ENCODE data around the gene PRKCB. TPM values are rescaled to one million over a fixed set of nuclear protein-coding genes. Genes with fewer than 3 reads are reported as not detected.

Gene PRKCB
- polyA plus RNA-seq, 1 donor from 2014 or later = 27.6 TPM

DNA sequence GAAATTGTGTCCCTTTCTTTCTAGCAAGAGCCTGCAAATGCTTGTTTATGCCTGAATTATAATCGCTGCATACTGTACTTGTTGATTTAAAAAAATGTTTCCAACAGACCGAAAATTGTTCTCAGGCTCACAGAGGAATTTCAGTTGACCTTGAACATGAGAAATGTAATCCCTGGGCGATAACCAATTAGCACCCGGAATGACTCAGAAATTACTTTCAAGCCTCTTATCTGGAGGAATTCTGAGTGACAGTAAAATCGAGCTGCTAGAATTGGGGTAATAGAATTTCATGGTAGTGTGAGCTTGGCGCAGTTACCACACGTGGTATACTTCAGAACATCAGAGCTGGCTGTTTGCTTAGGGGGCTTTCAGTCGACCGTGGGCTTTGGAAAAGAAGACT is 281.2 kb downstream of the PRKCB start:
- H3K27me3 ChIP-seq (ENCODE audit: insufficient read depth, low read depth, low read length) = no peaks in the 10 kb centered on the region
- H3K36me3 ChIP-seq (ENCODE audit: insufficient read depth, low read length) = no peaks in the 10 kb centered on the region
- H3K79me2 ChIP-seq (replicated peaks; ENCODE audit: insufficient read depth, low read length) = no peaks in the 10 kb centered on the region
- no peaks in the 10 kb centered on the region for H3K9me3 ChIP-seq (ENCODE audit: low read length)
- no peaks in the 10 kb centered on the region for H3F3A ChIP-seq (ENCODE audit: insufficient read depth, low read length, poor library complexity, severe bottlenecking)
- no peak overlapping the region for H3K4me3 ChIP-seq (ENCODE audit: low read length)
- H3K4me2 ChIP-seq (ENCODE audit: low read length) = no peak overlapping the region
- no peak overlapping the region for H3K27ac ChIP-seq (ENCODE audit: low read length)
- no peaks in the 10 kb centered on the region for H3K9me2 ChIP-seq (ENCODE audit: insufficient read depth, low read length)
- no peak overlapping the region for H2AFZ ChIP-seq (ENCODE audit: low read depth, low read length)
- TF ChIP-seq SMC3 (conservative IDR thresholded peaks at IDR 0.05; ENCODE audit: poor library complexity) (no peak), TAF1 (IDR thresholded peaks at IDR 0.05; ENCODE audit: low read depth) (no peak), RAD21 (conservative IDR thresholded peaks at IDR 0.05) (no peak), POLR2AphosphoS5 (IDR thresholded peaks at IDR 0.05) (no peak), EP300 (conservative IDR thresholded peaks at IDR 0.05; ENCODE audit: poor library complexity, severe bottlenecking) (no peak), MXI1 (conservative IDR thresholded peaks at IDR 0.05; ENCODE audit: poor library complexity, severe bottlenecking) (no peak), EZH2 (IDR thresholded peaks at IDR 0.05; ENCODE audit: borderline replicate concordance, insufficient read depth, low read length, poor library complexity, severe bottlenecking) (no peak)
- TF ChIP-seq, protein P1, sequence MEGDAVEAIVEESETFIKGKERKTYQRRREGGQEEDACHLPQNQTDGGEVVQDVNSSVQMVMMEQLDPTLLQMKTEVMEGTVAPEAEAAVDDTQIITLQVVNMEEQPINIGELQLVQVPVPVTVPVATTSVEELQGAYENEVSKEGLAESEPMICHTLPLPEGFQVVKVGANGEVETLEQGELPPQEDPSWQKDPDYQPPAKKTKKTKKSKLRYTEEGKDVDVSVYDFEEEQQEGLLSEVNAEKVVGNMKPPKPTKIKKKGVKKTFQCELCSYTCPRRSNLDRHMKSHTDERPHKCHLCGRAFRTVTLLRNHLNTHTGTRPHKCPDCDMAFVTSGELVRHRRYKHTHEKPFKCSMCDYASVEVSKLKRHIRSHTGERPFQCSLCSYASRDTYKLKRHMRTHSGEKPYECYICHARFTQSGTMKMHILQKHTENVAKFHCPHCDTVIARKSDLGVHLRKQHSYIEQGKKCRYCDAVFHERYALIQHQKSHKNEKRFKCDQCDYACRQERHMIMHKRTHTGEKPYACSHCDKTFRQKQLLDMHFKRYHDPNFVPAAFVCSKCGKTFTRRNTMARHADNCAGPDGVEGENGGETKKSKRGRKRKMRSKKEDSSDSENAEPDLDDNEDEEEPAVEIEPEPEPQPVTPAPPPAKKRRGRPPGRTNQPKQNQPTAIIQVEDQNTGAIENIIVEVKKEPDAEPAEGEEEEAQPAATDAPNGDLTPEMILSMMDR (IDR thresholded peaks at IDR 0.05; ENCODE audit: poor library complexity, severe bottlenecking) = no peak
- TF ChIP-seq, protein P2, sequence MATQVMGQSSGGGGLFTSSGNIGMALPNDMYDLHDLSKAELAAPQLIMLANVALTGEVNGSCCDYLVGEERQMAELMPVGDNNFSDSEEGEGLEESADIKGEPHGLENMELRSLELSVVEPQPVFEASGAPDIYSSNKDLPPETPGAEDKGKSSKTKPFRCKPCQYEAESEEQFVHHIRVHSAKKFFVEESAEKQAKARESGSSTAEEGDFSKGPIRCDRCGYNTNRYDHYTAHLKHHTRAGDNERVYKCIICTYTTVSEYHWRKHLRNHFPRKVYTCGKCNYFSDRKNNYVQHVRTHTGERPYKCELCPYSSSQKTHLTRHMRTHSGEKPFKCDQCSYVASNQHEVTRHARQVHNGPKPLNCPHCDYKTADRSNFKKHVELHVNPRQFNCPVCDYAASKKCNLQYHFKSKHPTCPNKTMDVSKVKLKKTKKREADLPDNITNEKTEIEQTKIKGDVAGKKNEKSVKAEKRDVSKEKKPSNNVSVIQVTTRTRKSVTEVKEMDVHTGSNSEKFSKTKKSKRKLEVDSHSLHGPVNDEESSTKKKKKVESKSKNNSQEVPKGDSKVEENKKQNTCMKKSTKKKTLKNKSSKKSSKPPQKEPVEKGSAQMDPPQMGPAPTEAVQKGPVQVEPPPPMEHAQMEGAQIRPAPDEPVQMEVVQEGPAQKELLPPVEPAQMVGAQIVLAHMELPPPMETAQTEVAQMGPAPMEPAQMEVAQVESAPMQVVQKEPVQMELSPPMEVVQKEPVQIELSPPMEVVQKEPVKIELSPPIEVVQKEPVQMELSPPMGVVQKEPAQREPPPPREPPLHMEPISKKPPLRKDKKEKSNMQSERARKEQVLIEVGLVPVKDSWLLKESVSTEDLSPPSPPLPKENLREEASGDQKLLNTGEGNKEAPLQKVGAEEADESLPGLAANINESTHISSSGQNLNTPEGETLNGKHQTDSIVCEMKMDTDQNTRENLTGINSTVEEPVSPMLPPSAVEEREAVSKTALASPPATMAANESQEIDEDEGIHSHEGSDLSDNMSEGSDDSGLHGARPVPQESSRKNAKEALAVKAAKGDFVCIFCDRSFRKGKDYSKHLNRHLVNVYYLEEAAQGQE (IDR thresholded peaks at IDR 0.05; ENCODE audit: borderline replicate concordance) = no peak
- no peak overlapping the region for H3K9ac ChIP-seq (ENCODE audit: low read length)
- no peaks in the 10 kb centered on the region for H4K20me1 ChIP-seq (ENCODE audit: insufficient read depth)

DNA sequence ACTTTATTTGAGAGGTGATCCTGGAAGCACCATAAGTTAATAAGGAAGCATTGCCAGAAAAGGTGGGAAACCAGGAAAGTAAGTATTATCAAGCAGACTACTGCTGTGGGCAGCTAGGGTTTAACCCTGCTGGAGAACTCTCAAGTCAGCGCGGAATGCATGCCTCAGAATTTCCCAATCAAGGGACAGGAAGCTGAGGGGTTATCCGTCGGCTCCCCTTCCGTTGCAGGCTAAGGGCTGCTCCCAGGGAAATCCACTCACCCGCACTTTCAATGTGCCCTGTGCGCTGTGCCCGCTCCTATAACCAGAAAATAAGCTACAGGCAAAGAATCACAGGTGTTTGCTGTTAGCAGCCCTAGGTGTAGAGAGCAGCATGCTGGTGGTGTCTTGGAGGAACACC is 281.9 kb downstream of the PRKCB start:
- Histone ChIP-seq H3K36me3 (ENCODE audit: insufficient read depth, low read length) (no peaks in the 10 kb centered on the region), H3K4me2 (ENCODE audit: low read length) (no peak overlapping the region), H3K4me3 (ENCODE audit: low read length) (no peak overlapping the region), H3K27me3 (ENCODE audit: insufficient read depth, low read depth, low read length) (no peaks in the 10 kb centered on the region), H3K9me3 (ENCODE audit: low read length) (no peaks in the 10 kb centered on the region), H3K9ac (ENCODE audit: low read length) (no peak overlapping the region), H3K27ac (ENCODE audit: low read length) (no peak overlapping the region), H3F3A (ENCODE audit: insufficient read depth, low read length, poor library complexity, severe bottlenecking) (no peaks in the 10 kb centered on the region), H2AFZ (ENCODE audit: low read depth, low read length) (no peak overlapping the region), H3K9me2 (ENCODE audit: insufficient read depth, low read length) (no peaks in the 10 kb centered on the region), H3K79me2 (replicated peaks; ENCODE audit: insufficient read depth, low read length) (no peaks in the 10 kb centered on the region), H4K20me1 (ENCODE audit: insufficient read depth) (no peaks in the 10 kb centered on the region)
- TF ChIP-seq RAD21 (conservative IDR thresholded peaks at IDR 0.05) (no peak), TAF1 (IDR thresholded peaks at IDR 0.05; ENCODE audit: low read depth) (no peak), EP300 (conservative IDR thresholded peaks at IDR 0.05; ENCODE audit: poor library complexity, severe bottlenecking) (no peak), MXI1 (conservative IDR thresholded peaks at IDR 0.05; ENCODE audit: poor library complexity, severe bottlenecking) (no peak), SMC3 (conservative IDR thresholded peaks at IDR 0.05; ENCODE audit: poor library complexity) (no peak), EZH2 (IDR thresholded peaks at IDR 0.05; ENCODE audit: borderline replicate concordance, insufficient read depth, low read length, poor library complexity, severe bottlenecking) (no peak), POLR2AphosphoS5 (IDR thresholded peaks at IDR 0.05) (no peak)
- TF ChIP-seq, protein P1 (IDR thresholded peaks at IDR 0.05; ENCODE audit: poor library complexity, severe bottlenecking) = no peak
- TF ChIP-seq, protein P2 (IDR thresholded peaks at IDR 0.05; ENCODE audit: borderline replicate concordance) = no peak

Data from neural cell (in vitro differentiated cells).